HepG2 (cell line): ENCODE measurements around the gene ZNF225. TPM values are rescaled to one million over a fixed set of nuclear protein-coding genes. Genes with fewer than 3 reads are reported as not detected.

Experiments
- ATAC-seq: fragments of 200-7000 bp; cut with Tn5 transposase; 3 replicates; pipeline ENCODE4 v1.9.1; 2020; ENCODE audit warnings: mild to moderate bottlenecking, moderate library complexity
- BruUV-seq: library from RNA; stranded (reverse); fragments of 400-500 nt; replicated peaks from 2 replicates; lab custom pipeline; 2021; lab: Mats Ljungman, UMichigan
- CTCF ChIA-PET: fragments of 300-600 bp; formaldehyde crosslinking; extraction: SDS; loops from one replicate; lab custom pipeline; 2021; ENCODE audit warnings: low total read pairs, inconsistent platforms, low intra/inter-chr PET ratio; lab: Yijun Ruan, JAX
- POLR2A ChIA-PET: fragments of 350-600 bp; sonication (Branson Sonifier 250); formaldehyde crosslinking; loops from one replicate; lab custom pipeline; 2020; ENCODE audit warnings: antibody characterized with exemption, inconsistent platforms; lab: Yijun Ruan, JAX
- DNase-seq: peaks from one replicate; pipeline ENCODE4 v3.0.0-alpha.2; 2015; ENCODE audit warnings: low spot score
- FAIRE-seq: peaks from 3 replicates; lab custom pipeline; 2011; peaks lifted over from hg19 to GRCh38; lab: Jason Lieb, UNC
- H2AFZ ChIP-seq: one replicate; pipeline ENCODE4 v1.6.1; 2011; ENCODE audit warnings: low read length, inconsistent platforms
- H3K27ac ChIP-seq: fragments of 300-600 bp; 3 replicates; pipeline ENCODE4 v1.8.0; 2011; ENCODE audit warnings: mixed run types, mild to moderate bottlenecking, mixed read lengths, low read length, inconsistent platforms; ENCODE audit not compliant: insufficient read depth; ENCODE audit errors: extremely low read length
- H3K27me3 ChIP-seq, 2 experiments: fragments of 200-600 bp in 1 of 2; 2 replicates in 1 of 2; 3 replicates in 1 of 2; pipeline versions ENCODE4 v1.6.0 to v1.8.0; 2011; ENCODE audit warnings: low read length in 2 of 2, mild to moderate bottlenecking in 2 of 2, moderate library complexity in 2 of 2, inconsistent platforms in 1 of 2; ENCODE audit not compliant: insufficient read depth in 2 of 2, control insufficient read depth in 1 of 2
- H3K36me3 ChIP-seq, 2 experiments: fragments of 200-600 bp in 1 of 2; replicated peaks in 1 of 2; 2 replicates in 1 of 2; 3 replicates in 1 of 2; pipeline versions ENCODE4 v1.5.1 to v1.8.0; 2011; ENCODE audit warnings: low read length in 2 of 2, inconsistent platforms in 1 of 2; ENCODE audit not compliant: insufficient read depth in 2 of 2, control insufficient read depth in 1 of 2
- H3K4me1 ChIP-seq: 2 replicates; pipeline ENCODE4 v1.5.1; 2012; ENCODE audit warnings: low read length, inconsistent platforms; ENCODE audit not compliant: insufficient read depth
- H3K4me2 ChIP-seq: 2 replicates; pipeline ENCODE4 v1.6.0; 2011; ENCODE audit warnings: low read depth, low read length, inconsistent platforms
- H3K4me3 ChIP-seq, 3 experiments: fragments of 200-600 bp in 1 of 3; sonication (generic), shearing (Covaris generic) in 1 of 3; replicated peaks in 1 of 3; 2 replicates each; pipeline ENCODE4 v1.5.1; 2011 to 2016; ENCODE audit warnings: low read length in 3 of 3, inconsistent platforms in 2 of 3, low read depth in 2 of 3, mild to moderate bottlenecking in 2 of 3, control low read depth in 1 of 3, mixed read lengths in 1 of 3; ENCODE audit not compliant: insufficient read depth in 1 of 3
- H3K79me2 ChIP-seq: one replicate; pipeline ENCODE4 v1.6.1; 2011; ENCODE audit warnings: low read length, inconsistent platforms; ENCODE audit not compliant: insufficient read depth
- H3K9ac ChIP-seq: 2 replicates; pipeline ENCODE4 v1.6.0; 2011; ENCODE audit warnings: mild to moderate bottlenecking, low read depth, low read length, inconsistent platforms; ENCODE audit not compliant: insufficient read depth
- H3K9me3 ChIP-seq: 2 replicates; pipeline ENCODE4 v1.5.1; 2012; ENCODE audit warnings: mild to moderate bottlenecking, low read length
- H4K20me1 ChIP-seq: 2 replicates; pipeline ENCODE4 v1.6.0; 2011; ENCODE audit warnings: inconsistent platforms, mild to moderate bottlenecking, low read length, moderate library complexity; ENCODE audit not compliant: insufficient read depth
- DMAP1 ChIP-seq: IDR thresholded peaks from 2 replicates; pipeline ENCODE4 v1.6.1; 2016
- GRHL1 ChIP-seq: sonication (generic); formaldehyde crosslinking; conservative IDR thresholded peaks from 2 replicates; pipeline ENCODE4 v1.8.0; 2022; ENCODE audit warnings: missing genetic modification reagents
- NCOA2 ChIP-seq: sonication (generic); formaldehyde crosslinking; IDR thresholded peaks from 2 replicates; pipeline ENCODE4 v1.8.0; 2022; ENCODE audit warnings: inconsistent platforms
- SMARCE1 ChIP-seq: fragments of 450-650 bp; IDR thresholded peaks from 2 replicates; pipeline ENCODE4 v1.6.1; 2017; ENCODE audit warnings: borderline replicate concordance
- ZBTB7A ChIP-seq: sonication (generic); formaldehyde crosslinking; IDR thresholded peaks from 2 replicates; pipeline ENCODE4 v1.8.0; 2022; ENCODE audit warnings: mild to moderate bottlenecking, missing genetic modification reagents
- ZFP90 ChIP-seq: sonication (generic); formaldehyde crosslinking; IDR thresholded peaks from 2 replicates; pipeline ENCODE4 v1.8.0; 2022; ENCODE audit warnings: missing genetic modification reagents, mild to moderate bottlenecking, inconsistent platforms, borderline replicate concordance
- ZNF574 ChIP-seq: sonication (generic); formaldehyde crosslinking; IDR thresholded peaks from 2 replicates; pipeline ENCODE4 v1.4.0; 2020; ENCODE audit warnings: missing genetic modification reagents
- WGBS: methylation state at CpG from one replicate; pipeline ENCODE4 v1.1.6; 2017; ENCODE audit warnings: low lambda C conversion rate; 5-methylcytosine and 5-hydroxymethylcytosine counted together
- in situ Hi-C: cut with HindIII; loops from 2 replicates; pipeline ENCODE4 v1.10.0; 2017; ENCODE audit warnings: low pct_unique_long_range_greater_than_20kb; ENCODE audit not compliant: extremely low pct_ligation_motif_present
- intact Hi-C: fragments of 100-400 bp; cut with micrococcal nuclease; formaldehyde crosslinking; loops from one replicate; pipeline ENCODE4 v1.10.0; 2022; ENCODE audit not compliant: unreplicated experiment
- polyA plus RNA-seq, 8 experiments: library from polyadenylated mRNA; depleted of rRNA in 3 of 8; stranded (reverse) in 7 of 8; unstranded in 1 of 8; fragments of >200 nt; fragmentation: Illumina TruSeq in 4 of 8; extraction: Trizol in 4 of 8; gene quantifications; 2 replicates each; pipeline versions ENCODE4 v1.2.1 to v1.2.3, GENCODE V29; 2011 to 2016; ENCODE audit warnings: low read depth in 4 of 8, missing spikeins in 1 of 8, mixed read lengths in 1 of 8; ENCODE audit not compliant: insufficient read depth in 1 of 8
- total RNA-seq, 5 experiments: library from RNA; depleted of rRNA; stranded (reverse); fragments of >200 nt; fragmentation: Illumina TruSeq; extraction: Trizol; gene quantifications; 2 replicates each; pipeline ENCODE4 v1.2.3, GENCODE V29; 2016; ENCODE audit warnings: low read depth in 1 of 5

The ZNF225 gene
- total and polyA plus RNA-seq, 2 of the 13 experiments (the other 11 are each of a cell fraction or from before 2014, with no cell fraction given): 0.87 to 3.3 TPM

- ATAC-seq: no peak
- in situ Hi-C loops: no loop called here
- no peak overlapping the region for H3K4me2 ChIP-seq
- BruUV-seq: no TSS peak
- H3K9ac ChIP-seq: no peak overlapping the region
- ChIA-PET CTCF (no interaction called here), POLR2A (no interaction called here)
- no peak overlapping the region for H2AFZ ChIP-seq
- no peaks in the 10 kb centered on the region for H3K79me2 ChIP-seq
- intact Hi-C loops: no loop called here
- no peak for FAIRE-seq
- 98% methylated on average over 2 of the region's 2 CpGs for WGBS
- no peaks in the 10 kb centered on the region for H3K4me1 ChIP-seq
- peaks cover 5 to 29% of the 10 kb centered on the region in 2 experiments; a peak in 3 of 5 replicates for H3K36me3 ChIP-seq
- H4K20me1 ChIP-seq: no peaks in the 10 kb centered on the region
- no peaks in the 10 kb centered on the region for H3K27me3 ChIP-seq
- H3K4me3 ChIP-seq: no peak overlapping the region
- DNase-seq: no peak
- H3K27ac ChIP-seq: no peak overlapping the region
- no peak for TF ChIP-seq DMAP1 (CRISPR knock-in tag)
- no peak for TF ChIP-seq GRHL1 (CRISPR knock-in tag)
- TF ChIP-seq ZNF574 (CRISPR knock-in tag): no peak
- no peak for TF ChIP-seq NCOA2 (CRISPR knock-in tag)
- TF ChIP-seq ZFP90: no peak
- no peak for TF ChIP-seq ZBTB7A (CRISPR knock-in tag)
- TF ChIP-seq SMARCE1: no peak
- TF ChIP-seq, all 625 proteins: peak for 0
- H3K9me3 ChIP-seq: no peaks in the 10 kb centered on the region
These were observed 43.3 kb downstream of the ZNF225 start for GRCh38 chr19:44156475-44156874.
